HepG2 (cell line): ENCODE measurements around the gene RNU7-1.

ENCODE experiments used
- CBX2 ChIP-seq, 2 experiments: fragments of 200-600 bp in 1 of 2; sonication (generic); formaldehyde crosslinking in 1 of 2; IDR thresholded peaks; 2 replicates each; pipeline versions ENCODE4 v1.7.0 to v1.8.1; 2018 to 2022; ENCODE audit warnings: low read depth in 2 of 2, low read length in 1 of 2, mild to moderate bottlenecking in 1 of 2, missing genetic modification reagents in 1 of 2
- MED13 ChIP-seq: sonication (generic); formaldehyde crosslinking; IDR thresholded peaks from 2 replicates; pipeline ENCODE4 v1.5.0; 2020; ENCODE audit warnings: missing genetic modification reagents
- SMARCC2 ChIP-seq: fragments of 450-650 bp; IDR thresholded peaks from 2 replicates; pipeline ENCODE4 v1.6.1; 2017; ENCODE audit warnings: antibody characterized with exemption, mild to moderate bottlenecking
- SP140L ChIP-seq: sonication (generic); formaldehyde crosslinking; IDR thresholded peaks from 2 replicates; pipeline ENCODE4 v1.4.0; 2020; ENCODE audit warnings: missing genetic modification reagents, borderline replicate concordance
- TF ChIP-seq, protein P1 (sequence below): fragments of 450-650 bp; IDR thresholded peaks from 2 replicates; pipeline ENCODE4 v1.6.1; 2017; ENCODE audit warnings: mild to moderate bottlenecking
- TF ChIP-seq, protein P2 (sequence below): sonication (generic); formaldehyde crosslinking; IDR thresholded peaks from 2 replicates; pipeline ENCODE4 v1.4.0; 2020; ENCODE audit warnings: missing genetic modification reagents, borderline replicate concordance

DNA sequence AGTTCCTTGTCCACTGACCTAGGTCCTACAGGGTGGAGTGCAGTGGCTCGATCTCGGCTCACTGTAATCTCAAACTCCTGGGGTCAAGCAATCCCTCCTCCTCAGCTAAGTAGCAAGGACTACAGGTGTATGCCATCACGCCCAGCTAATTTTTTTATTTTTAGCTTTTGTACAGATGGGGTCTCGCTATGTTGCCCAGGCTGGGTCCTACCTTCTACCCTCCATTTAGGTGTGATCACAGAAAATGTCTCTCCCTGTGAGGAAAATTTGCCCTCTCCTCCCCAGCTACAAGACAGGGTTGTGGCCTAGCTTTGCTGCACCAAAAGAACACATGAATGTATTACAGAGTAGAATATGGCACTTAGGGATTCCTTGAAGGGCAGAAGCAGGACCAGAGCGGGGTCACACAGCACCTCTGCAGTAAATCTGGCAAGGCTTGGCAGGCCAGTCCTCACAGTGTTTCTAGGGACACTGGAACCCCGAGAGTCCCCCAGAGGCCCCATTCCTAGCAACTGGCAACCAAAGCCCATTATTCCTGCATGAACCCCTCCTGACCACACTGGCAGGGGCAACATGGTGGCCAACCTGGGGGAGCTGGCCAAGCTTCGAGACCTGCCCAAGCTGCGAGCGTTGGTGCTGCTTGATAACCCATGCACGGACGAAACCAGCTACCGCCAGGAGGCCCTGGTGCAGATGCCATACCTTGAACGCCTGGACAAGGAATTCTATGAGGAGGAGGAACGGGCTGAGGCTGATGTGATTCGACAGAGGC lies 31.3 kb upstream of the RNU7-1 start:
- TF ChIP-seq SP140L (CRISPR knock-in tag), result no peak
- TF ChIP-seq SMARCC2, result no peak
- TF ChIP-seq, protein P1, sequence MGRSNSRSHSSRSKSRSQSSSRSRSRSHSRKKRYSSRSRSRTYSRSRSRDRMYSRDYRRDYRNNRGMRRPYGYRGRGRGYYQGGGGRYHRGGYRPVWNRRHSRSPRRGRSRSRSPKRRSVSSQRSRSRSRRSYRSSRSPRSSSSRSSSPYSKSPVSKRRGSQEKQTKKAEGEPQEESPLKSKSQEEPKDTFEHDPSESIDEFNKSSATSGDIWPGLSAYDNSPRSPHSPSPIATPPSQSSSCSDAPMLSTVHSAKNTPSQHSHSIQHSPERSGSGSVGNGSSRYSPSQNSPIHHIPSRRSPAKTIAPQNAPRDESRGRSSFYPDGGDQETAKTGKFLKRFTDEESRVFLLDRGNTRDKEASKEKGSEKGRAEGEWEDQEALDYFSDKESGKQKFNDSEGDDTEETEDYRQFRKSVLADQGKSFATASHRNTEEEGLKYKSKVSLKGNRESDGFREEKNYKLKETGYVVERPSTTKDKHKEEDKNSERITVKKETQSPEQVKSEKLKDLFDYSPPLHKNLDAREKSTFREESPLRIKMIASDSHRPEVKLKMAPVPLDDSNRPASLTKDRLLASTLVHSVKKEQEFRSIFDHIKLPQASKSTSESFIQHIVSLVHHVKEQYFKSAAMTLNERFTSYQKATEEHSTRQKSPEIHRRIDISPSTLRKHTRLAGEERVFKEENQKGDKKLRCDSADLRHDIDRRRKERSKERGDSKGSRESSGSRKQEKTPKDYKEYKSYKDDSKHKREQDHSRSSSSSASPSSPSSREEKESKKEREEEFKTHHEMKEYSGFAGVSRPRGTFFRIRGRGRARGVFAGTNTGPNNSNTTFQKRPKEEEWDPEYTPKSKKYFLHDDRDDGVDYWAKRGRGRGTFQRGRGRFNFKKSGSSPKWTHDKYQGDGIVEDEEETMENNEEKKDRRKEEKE, result no peak
- TF ChIP-seq MED13 (CRISPR knock-in tag), result no peak
- TF ChIP-seq CBX2 (IDR thresholded peaks at IDR 0.05; ENCODE audit: low read depth, low read length), result no peak
- no peak for TF ChIP-seq CBX2 (CRISPR knock-in tag; IDR thresholded peaks at IDR 0.05; ENCODE audit: low read depth)
- TF ChIP-seq, protein P2, sequence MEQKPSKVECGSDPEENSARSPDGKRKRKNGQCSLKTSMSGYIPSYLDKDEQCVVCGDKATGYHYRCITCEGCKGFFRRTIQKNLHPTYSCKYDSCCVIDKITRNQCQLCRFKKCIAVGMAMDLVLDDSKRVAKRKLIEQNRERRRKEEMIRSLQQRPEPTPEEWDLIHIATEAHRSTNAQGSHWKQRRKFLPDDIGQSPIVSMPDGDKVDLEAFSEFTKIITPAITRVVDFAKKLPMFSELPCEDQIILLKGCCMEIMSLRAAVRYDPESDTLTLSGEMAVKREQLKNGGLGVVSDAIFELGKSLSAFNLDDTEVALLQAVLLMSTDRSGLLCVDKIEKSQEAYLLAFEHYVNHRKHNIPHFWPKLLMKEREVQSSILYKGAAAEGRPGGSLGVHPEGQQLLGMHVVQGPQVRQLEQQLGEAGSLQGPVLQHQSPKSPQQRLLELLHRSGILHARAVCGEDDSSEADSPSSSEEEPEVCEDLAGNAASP, result no peak
